ENCODE data around the gene GFM1. TPM values are rescaled to one million over a fixed set of nuclear protein-coding genes. Genes with fewer than 3 reads are reported as not detected.

The GFM1 gene
- total RNA-seq, 4 donors from 2014 or later: 62.3 to 96.1 (median 66.1) TPM

- Histone ChIP-seq H3K36me3 (no peaks in the 10 kb centered on the region), H3K4me3 (replicated peaks in 1 of 3) (no peak overlapping the region), H3K27ac (no peak overlapping the region), H3K4me1 (peaks cover 4 to 31% of the 10 kb centered on the region in 2 donors), H3K9me3 (no peaks in the 10 kb centered on the region), H3K27me3 (no peaks in the 10 kb centered on the region)
- DNase-seq: no peak
- TF ChIP-seq, protein P1, sequence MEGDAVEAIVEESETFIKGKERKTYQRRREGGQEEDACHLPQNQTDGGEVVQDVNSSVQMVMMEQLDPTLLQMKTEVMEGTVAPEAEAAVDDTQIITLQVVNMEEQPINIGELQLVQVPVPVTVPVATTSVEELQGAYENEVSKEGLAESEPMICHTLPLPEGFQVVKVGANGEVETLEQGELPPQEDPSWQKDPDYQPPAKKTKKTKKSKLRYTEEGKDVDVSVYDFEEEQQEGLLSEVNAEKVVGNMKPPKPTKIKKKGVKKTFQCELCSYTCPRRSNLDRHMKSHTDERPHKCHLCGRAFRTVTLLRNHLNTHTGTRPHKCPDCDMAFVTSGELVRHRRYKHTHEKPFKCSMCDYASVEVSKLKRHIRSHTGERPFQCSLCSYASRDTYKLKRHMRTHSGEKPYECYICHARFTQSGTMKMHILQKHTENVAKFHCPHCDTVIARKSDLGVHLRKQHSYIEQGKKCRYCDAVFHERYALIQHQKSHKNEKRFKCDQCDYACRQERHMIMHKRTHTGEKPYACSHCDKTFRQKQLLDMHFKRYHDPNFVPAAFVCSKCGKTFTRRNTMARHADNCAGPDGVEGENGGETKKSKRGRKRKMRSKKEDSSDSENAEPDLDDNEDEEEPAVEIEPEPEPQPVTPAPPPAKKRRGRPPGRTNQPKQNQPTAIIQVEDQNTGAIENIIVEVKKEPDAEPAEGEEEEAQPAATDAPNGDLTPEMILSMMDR (IDR thresholded peaks at IDR 0.05): no peak
- intact Hi-C loops (cut with DNase I): loop anchor here (2.0 kb wide), 1 partner anchor 62 kb away; no protein-coding TSS in a partner anchor
Observed at GRCh38 chr3:158728851-158729250, 84.5 kb downstream of the GFM1 start.

GRCh38 chr3:158731486-158731885 is 87.2 kb downstream of the GFM1 start:
- Histone ChIP-seq H3K4me1 (peaks cover 4 to 16% of the 10 kb centered on the region in 2 donors), H3K4me3 (replicated peaks in 1 of 3) (peak overlapping the region; percentile 46 to 66 (median 63)), H3K27ac (peak overlapping the region in 1 of 3 donors; percentile 59), H3K9me3 (no peaks in the 10 kb centered on the region), H3K36me3 (no peaks in the 10 kb centered on the region), H3K27me3 (no peaks in the 10 kb centered on the region)
- DNase-seq: no peak
- TF ChIP-seq, protein P1 (IDR thresholded peaks at IDR 0.05): no peak
- no peak for TF ChIP-seq POLR2A (IDR thresholded peaks at IDR 0.05)
- 57 to 65% methylated on average over 8 to 14 of the region's 14 CpGs for WGBS, 2 donors
- intact Hi-C loops (cut with DNase I): no loop called here

DNA sequence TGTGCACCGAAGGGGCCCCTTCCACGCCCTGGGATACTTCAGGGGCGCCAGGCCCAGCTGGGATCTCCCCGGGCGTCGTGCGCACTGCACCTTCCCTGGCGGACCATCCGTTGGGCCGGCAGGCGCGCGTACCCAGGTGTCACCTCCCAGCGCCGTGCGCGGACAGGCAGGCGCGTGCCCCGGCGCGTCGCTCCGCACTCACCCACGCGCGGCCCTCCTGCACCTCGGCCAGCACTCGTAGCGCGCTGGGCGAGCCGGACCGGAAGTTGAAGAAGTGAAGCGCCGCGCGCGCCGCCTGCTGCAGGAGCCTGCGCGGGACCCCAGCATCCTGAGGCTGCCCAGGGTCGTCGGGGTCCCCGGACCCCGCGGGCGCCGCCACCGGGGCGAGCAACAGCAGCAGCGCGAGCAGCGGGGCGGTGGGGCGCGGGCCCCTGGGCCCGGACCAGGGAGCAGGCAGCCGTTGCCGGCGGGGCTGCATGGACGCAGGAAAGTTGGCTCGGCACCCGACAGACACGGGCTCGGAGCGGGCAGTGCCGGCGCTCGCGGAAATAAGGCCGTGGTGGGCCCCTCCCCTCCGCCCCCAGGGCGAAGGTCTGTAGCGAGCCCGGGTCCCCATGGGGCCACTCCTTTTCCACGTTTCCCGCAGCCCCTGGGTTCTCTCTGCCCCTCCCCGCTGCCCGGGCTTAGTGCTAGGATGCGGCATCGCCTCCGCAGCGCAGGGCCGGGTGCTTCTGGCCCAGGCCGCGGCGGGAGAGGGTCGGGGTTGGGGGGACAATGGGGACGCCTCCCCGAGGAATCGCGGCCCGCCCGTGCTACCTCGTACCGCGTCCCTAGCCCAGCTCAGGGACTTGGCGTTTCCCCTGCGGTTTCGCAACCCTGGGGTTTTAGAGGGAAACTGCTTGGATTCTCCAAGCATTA is 87.9 kb downstream of the GFM1 start, which contains the start of gene RARRES1:
Gene RARRES1 (minus strand): TSS at position 520 of the 918 bp plus-strand sequence. CDS start 42 bp downstream, at position 478.
- intact Hi-C loops (cut with DNase I): no loop called here
- TF ChIP-seq, protein P1 (IDR thresholded peaks at IDR 0.05): no peak
- no peak for TF ChIP-seq POLR2A (IDR thresholded peaks at IDR 0.05)
- Histone ChIP-seq H3K27me3 (no peaks in the 10 kb centered on the region), H3K36me3 (no peaks in the 10 kb centered on the region), H3K9me3 (no peaks in the 10 kb centered on the region), H3K27ac (peak within 1 kb of the TSS; percentile 19 to 59 (median 38)), H3K4me3 (replicated peaks in 1 of 3) (peak within 1 kb of the TSS; percentile 46 to 66 (median 63)), H3K4me1 (peaks cover 4 to 16% of the 10 kb centered on the region in 2 donors)
- 0 to 7% methylated on average over 18 to 26 of the region's 101 CpGs for WGBS, 2 donors
- DNase-seq: peak; percentile 67 to 77

- 65 to 66% methylated on average over 15 of the region's 15 CpGs for WGBS, 2 donors
- H3K9me3 ChIP-seq: no peaks in the 10 kb centered on the region
- no peaks in the 10 kb centered on the region for H3K36me3 ChIP-seq
- no peaks in the 10 kb centered on the region for H3K27me3 ChIP-seq
- H3K4me3 ChIP-seq (replicated peaks in 1 of 3): no peak overlapping the region
- DNase-seq: no peak
- H3K4me1 ChIP-seq: peaks cover 4 to 16% of the 10 kb centered on the region in 2 donors
- peak overlapping the region in 1 of 3 donors; percentile 59 for H3K27ac ChIP-seq
- TF ChIP-seq, protein P1 (IDR thresholded peaks at IDR 0.05): no peak
- no peak for TF ChIP-seq POLR2A (IDR thresholded peaks at IDR 0.05)
- intact Hi-C loops (cut with DNase I): no loop called here
Observed at GRCh38 chr3:158732856-158733200, 88.5 kb downstream of the GFM1 start.

DNA sequence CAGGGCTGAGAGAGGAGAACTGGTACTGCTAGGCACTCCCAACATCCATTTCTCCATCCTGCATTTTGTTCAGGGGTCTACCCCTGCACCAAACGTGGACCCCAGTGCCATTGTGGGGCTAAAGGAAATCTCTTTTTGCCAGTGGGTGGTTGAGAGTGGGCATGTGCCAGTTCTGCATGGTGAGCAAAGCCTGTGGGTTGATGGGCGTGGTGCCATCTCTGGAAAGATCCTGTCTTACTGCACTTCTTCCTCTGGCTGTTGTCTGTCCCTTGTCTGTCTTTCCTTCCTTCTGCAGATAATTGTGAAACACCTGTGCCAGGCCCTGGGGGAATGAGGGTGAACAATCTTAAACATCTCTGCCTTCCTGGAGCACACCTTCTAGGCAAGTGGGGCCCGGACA is 89.3 kb downstream of the GFM1 start:
- 90 to 92% methylated on average over 3 of the region's 3 CpGs for WGBS, 2 donors
- H3K27me3 ChIP-seq: no peaks in the 10 kb centered on the region
- intact Hi-C loops (cut with DNase I): no loop called here
- H3K9me3 ChIP-seq: no peaks in the 10 kb centered on the region
- no peaks in the 10 kb centered on the region for H3K36me3 ChIP-seq
- H3K27ac ChIP-seq: no peak overlapping the region
- H3K4me3 ChIP-seq (replicated peaks in 1 of 3): no peak overlapping the region
- DNase-seq: no peak
- peaks cover 4 to 12% of the 10 kb centered on the region in 2 donors for H3K4me1 ChIP-seq
- TF ChIP-seq POLR2A (IDR thresholded peaks at IDR 0.05): no peak
- TF ChIP-seq, protein P1 (IDR thresholded peaks at IDR 0.05): no peak
